Stimulated activated effector memory CD8-positive, alpha-beta T cell treated with anti-CD3 and anti-CD28 coated beads, Interleukin-12 subunit alpha, Interleukin-12 subunit beta, amount 100 ng/mL, for 72 hours (primary cell): ENCODE measurements around the gene NSD1.

Source experiments
- ATAC-seq: fragments of 150-1000 bp; cut with Tn5 transposase; 2 replicates; pipeline ENCODE4 v1.10.0; 2021
- DNase-seq, 2 donors: peaks; one replicate each; pipeline ENCODE4 v3.0.0; 2021 to 2022; ENCODE audit warnings: low spot score in 2 of 2
- H3K27ac Mint-ChIP-seq: one replicate; pipeline ENCODE4 v1.8.0; 2022; ENCODE audit warnings: mild to moderate bottlenecking, mixed read lengths
- H3K36me3 Mint-ChIP-seq: one replicate; pipeline ENCODE4 v1.8.0; 2022; ENCODE audit warnings: mild to moderate bottlenecking, mixed read lengths
- H3K4me1 Mint-ChIP-seq: one replicate; pipeline ENCODE4 v1.8.0; 2022; ENCODE audit warnings: mixed read lengths
- H3K4me3 Mint-ChIP-seq: one replicate; pipeline ENCODE4 v1.8.0; 2022; ENCODE audit warnings: mild to moderate bottlenecking, mixed read lengths
- H3K9me3 Mint-ChIP-seq: one replicate; pipeline ENCODE4 v1.8.0; 2022; ENCODE audit warnings: mixed read lengths

The NSD1 gene

DNA sequence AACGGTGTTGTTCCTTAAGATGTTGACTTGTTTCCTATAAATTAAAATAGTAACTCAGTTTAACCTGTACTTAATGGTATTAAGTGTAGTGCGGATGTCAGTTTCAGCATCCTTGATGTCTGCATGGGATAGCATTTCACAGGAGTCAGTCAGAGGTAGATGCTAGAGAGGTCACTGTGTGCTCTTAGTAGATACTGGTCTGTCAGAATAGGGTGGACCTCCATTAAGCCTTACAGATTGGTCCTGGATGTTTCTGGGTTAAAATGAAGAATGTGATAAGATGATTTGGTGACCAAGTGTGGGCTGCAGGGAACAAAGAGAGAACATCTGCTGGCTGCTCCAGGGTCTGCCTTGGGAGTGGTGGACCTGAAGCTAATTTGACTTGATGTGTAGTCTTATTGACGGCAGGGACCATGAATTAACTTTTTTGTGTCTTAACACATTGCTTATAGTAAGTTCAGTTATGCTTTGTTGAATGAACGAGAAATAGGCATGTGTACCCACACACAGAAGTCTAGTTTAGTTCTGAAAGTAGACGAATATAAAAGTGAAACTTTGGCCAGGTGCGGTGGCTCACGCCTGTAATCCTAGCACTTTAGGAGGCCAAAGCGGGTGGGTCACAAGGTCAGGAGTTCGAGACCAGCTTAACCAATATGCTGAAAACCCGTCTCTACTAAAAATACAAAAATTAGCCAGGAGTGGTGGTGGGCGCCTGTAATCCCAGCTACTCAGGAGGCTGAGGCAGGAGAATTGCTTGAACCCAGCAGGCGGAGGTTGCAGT is 157.4 kb downstream of the NSD1 start:
- ATAC-seq: no peak
- H3K9me3 Mint-ChIP-seq: no peaks in the 10 kb centered on the region
- H3K4me1 Mint-ChIP-seq: peaks cover 11% of the 10 kb centered on the region
- peaks cover 100% of the 10 kb centered on the region for H3K36me3 Mint-ChIP-seq
- no peak overlapping the region for H3K4me3 Mint-ChIP-seq
- no peak overlapping the region for H3K27ac Mint-ChIP-seq
- DNase-seq: no peak

DNA sequence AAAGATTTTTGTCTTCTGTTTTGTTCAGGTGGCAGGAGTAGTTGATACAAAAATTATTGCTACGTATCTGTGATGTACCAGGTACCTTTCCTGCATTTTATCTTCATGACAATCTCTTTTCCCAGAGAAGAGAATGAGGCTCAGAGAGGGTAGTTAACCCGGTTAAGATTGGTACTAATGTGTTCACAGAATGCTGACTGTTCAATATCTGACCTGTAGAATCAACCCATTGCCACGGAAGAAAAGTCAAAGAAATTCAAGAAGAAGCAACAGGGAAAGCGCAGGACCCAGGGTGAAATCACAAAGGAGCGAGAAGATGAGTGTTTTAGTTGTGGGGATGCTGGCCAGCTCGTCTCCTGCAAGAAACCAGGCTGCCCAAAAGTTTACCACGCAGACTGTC is 158.2 kb downstream of the NSD1 start:
- no peaks in the 10 kb centered on the region for H3K9me3 Mint-ChIP-seq
- no peak for DNase-seq
- peaks cover 98% of the 10 kb centered on the region for H3K36me3 Mint-ChIP-seq
- H3K27ac Mint-ChIP-seq: no peak overlapping the region
- no peak overlapping the region for H3K4me3 Mint-ChIP-seq
- no peak for ATAC-seq
- H3K4me1 Mint-ChIP-seq: peaks cover 18% of the 10 kb centered on the region

DNA sequence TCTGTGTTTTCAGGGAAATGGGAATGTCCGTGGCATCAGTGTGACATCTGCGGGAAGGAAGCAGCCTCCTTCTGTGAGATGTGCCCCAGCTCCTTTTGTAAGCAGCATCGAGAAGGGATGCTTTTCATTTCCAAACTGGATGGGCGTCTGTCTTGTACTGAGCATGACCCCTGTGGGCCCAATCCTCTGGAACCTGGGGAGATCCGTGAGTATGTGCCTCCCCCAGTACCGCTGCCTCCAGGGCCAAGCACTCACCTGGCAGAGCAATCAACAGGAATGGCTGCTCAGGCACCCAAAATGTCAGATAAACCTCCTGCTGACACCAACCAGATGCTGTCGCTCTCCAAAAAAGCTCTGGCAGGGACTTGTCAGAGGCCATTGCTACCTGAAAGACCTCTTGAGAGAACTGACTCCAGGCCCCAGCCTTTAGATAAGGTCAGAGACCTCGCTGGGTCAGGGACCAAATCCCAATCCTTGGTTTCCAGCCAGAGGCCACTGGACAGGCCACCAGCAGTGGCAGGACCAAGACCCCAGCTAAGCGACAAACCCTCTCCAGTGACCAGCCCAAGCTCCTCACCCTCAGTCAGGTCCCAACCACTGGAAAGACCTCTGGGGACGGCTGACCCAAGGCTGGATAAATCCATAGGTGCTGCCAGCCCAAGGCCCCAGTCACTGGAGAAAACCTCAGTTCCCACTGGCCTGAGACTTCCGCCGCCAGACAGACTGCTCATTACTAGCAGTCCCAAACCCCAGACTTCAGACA is 160.4 kb downstream of the NSD1 start:
- H3K4me1 Mint-ChIP-seq: peaks cover 29% of the 10 kb centered on the region
- H3K36me3 Mint-ChIP-seq: peaks cover 87% of the 10 kb centered on the region
- peak overlapping the region; percentile 93 for H3K27ac Mint-ChIP-seq

DNA sequence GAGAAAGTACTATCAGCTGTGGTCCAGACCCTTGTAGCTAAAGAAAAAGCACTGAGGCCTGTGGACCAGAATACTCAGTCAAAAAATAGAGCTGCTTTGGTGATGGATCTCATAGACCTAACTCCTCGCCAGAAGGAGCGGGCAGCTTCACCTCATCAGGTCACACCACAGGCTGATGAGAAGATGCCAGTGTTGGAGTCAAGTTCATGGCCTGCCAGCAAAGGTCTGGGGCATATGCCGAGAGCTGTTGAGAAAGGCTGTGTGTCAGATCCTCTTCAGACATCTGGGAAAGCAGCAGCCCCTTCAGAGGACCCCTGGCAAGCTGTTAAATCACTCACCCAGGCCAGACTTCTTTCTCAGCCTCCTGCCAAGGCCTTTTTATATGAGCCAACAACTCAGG is 161.1 kb downstream of the NSD1 start:
- H3K9me3 Mint-ChIP-seq: no peaks in the 10 kb centered on the region
- no peak overlapping the region for H3K4me3 Mint-ChIP-seq
- peaks cover 86% of the 10 kb centered on the region for H3K36me3 Mint-ChIP-seq
- ATAC-seq: no peak
- no peak for DNase-seq
- H3K4me1 Mint-ChIP-seq: peaks cover 35% of the 10 kb centered on the region
- peak overlapping the region; percentile 93 for H3K27ac Mint-ChIP-seq

More for the DNA sequence above, 160.4 kb downstream of the NSD1 start:
- ATAC-seq (no peak), DNase-seq (no peak)
- Mint-ChIP-seq H3K4me3 (no peak overlapping the region), H3K9me3 (no peaks in the 10 kb centered on the region)

DNA sequence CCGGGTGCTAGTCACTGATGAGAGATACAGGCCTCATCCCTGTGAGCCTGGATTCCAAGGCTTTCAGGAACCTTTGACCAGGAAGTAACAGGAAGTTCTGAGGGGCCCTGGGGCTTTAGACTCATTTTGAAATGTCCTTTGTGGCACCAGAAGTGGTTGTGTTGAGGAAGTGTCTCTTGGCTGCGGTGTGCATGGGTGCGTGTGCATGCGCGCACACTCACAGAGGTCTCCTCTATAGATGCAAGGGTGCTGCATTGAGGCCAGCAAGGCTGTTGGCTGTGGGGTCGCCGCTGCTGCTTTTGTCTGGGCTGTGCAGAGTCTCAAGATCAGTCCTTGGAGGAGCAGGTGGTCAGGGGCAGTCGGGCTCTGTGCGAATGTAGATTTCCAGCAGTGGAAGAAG is 162.4 kb downstream of the NSD1 start:
- H3K4me1 Mint-ChIP-seq: peaks cover 48% of the 10 kb centered on the region
- H3K27ac Mint-ChIP-seq: peak overlapping the region; percentile 93
- DNase-seq (no peak), ATAC-seq (peak; percentile 33)
- H3K36me3 Mint-ChIP-seq: peaks cover 84% of the 10 kb centered on the region
- H3K4me3 Mint-ChIP-seq: no peak overlapping the region
- H3K9me3 Mint-ChIP-seq: no peaks in the 10 kb centered on the region

DNA sequence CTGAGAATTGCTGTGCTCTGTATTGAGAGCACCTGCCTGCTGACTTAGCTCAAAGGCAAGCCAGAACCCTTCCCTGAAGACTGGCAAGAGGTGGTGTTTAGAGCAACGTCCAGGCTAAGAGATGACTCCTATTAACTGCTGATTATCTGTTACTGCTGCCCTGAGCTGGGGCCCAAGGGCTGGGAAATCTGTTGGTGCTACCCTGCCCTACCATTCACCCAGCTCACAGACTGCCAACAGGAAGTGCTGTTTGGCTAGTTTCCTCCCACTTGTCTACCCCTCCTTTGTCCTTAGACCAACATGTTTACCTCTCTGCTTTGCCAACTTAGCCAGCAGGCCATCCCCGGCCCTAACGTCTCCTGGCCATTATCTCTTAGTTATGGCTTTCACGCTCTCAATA is 163.0 kb downstream of the NSD1 start:
- no peak for DNase-seq
- ATAC-seq: peak; percentile 27
- Mint-ChIP-seq H3K9me3 (no peaks in the 10 kb centered on the region), H3K36me3 (peaks cover 84% of the 10 kb centered on the region), H3K4me1 (peaks cover 54% of the 10 kb centered on the region), H3K27ac (peak overlapping the region; percentile 93), H3K4me3 (no peak overlapping the region)

DNA sequence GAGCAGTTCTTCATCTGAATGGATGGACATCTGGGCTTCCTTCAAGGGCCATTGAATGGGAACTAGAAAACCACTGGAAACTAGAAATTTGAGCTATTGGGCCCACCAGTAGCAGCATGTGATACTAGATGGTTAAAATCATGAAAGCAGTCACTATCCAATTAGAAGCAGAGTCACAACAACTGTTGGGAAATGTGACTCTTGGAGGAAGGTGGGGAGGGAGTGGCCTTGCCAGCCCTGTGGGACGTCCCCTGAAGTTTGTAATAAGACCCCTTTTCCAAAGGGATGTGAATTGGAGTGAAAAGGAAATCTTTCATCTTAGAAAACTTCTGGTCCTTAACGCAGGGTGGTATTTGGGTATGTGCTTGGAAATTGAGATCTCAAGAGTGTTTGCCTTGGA is 164.3 kb downstream of the NSD1 start:
- no peak for ATAC-seq
- Mint-ChIP-seq H3K9me3 (no peaks in the 10 kb centered on the region), H3K4me3 (no peak overlapping the region), H3K36me3 (peaks cover 84% of the 10 kb centered on the region), H3K4me1 (peaks cover 67% of the 10 kb centered on the region), H3K27ac (peak overlapping the region; percentile 93)
- no peak for DNase-seq

DNA sequence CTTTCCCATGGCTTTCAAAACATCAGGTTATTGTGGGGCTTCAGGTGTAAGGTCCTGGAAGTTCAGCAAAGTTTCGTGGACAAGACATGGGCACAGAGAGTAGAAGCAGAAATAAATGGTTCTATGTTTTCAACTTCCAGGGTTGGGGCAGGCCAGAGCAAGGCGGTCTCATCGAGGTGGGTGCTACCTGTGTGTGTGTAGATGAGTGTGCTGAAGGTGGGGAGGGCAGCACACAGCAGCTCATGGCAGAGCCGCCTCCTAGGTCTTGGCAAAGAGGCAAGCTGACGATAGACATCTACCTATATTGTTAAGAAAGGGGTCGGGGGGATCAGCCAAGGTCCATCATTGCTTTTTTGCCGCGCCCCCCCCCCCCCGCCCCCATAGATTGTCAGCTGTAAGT is 166.1 kb downstream of the NSD1 start:
- Mint-ChIP-seq H3K4me3 (no peak overlapping the region), H3K36me3 (peaks cover 83% of the 10 kb centered on the region), H3K9me3 (no peaks in the 10 kb centered on the region), H3K4me1 (peaks cover 79% of the 10 kb centered on the region), H3K27ac (peak overlapping the region; percentile 93)
- no peak for ATAC-seq
- DNase-seq: no peak

DNA sequence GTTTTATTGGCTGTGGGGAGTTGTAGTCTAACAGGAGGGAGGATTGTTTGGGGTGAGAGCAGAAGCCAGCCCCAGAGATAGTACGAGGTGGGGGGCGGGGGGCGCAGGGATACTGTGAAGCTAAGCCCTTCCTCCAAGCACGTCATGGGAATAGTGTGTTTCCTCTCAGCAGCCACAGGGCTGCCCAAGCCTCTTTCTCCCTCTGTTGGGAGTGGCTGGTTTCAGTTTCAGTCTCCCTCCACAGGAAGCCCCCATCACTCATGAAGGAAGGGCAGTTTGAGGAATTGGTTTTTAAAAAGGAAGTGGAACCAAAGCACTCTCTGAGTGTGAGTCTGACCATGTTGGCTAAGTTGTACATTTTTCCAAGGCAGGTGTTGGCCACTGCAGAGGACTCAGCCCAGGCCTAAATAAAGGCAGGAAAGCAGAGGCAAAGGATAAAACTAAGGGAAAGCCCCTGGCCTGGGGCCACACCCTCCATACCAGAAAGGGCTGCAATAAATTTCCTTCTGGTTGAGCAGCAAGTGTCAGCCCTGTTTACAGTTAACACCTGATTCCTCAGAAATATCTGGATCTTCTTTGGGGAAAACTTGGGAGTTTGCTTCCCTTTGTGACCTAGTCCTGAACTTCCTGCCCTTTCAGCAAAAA is 166.8 kb downstream of the NSD1 start:
- H3K4me3 Mint-ChIP-seq: peak overlapping the region; percentile 90
- peak overlapping the region; percentile 93 for H3K27ac Mint-ChIP-seq
- H3K36me3 Mint-ChIP-seq: peaks cover 83% of the 10 kb centered on the region
- DNase-seq (peak in 1 of 2 donors; percentile 78), ATAC-seq (peak; percentile 47)
- no peaks in the 10 kb centered on the region for H3K9me3 Mint-ChIP-seq
- H3K4me1 Mint-ChIP-seq: peaks cover 82% of the 10 kb centered on the region

DNA sequence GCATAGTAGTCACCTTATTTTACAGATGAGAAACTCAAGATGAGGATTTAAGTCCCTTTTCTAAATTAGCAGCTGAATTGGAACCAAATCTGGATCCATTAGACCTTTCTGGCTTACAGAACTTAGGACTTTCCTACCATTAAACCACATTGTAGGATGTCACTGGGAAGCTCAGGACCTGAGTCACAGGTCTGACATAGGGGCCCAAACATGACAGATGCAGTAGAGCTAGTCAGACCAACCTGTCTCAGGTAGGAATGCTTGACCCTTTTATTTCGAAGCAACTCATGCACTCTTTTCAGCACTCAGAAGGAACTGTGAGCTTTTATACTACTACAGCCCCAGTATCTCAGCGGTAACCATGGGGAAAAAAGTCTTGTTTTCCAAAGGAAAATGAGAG is 167.4 kb downstream of the NSD1 start:
- ATAC-seq: no peak
- DNase-seq: no peak
- peak overlapping the region; percentile 90 for H3K4me3 Mint-ChIP-seq
- H3K4me1 Mint-ChIP-seq: peaks cover 82% of the 10 kb centered on the region
- no peaks in the 10 kb centered on the region for H3K9me3 Mint-ChIP-seq
- peak overlapping the region; percentile 93 for H3K27ac Mint-ChIP-seq
- peaks cover 83% of the 10 kb centered on the region for H3K36me3 Mint-ChIP-seq

DNA sequence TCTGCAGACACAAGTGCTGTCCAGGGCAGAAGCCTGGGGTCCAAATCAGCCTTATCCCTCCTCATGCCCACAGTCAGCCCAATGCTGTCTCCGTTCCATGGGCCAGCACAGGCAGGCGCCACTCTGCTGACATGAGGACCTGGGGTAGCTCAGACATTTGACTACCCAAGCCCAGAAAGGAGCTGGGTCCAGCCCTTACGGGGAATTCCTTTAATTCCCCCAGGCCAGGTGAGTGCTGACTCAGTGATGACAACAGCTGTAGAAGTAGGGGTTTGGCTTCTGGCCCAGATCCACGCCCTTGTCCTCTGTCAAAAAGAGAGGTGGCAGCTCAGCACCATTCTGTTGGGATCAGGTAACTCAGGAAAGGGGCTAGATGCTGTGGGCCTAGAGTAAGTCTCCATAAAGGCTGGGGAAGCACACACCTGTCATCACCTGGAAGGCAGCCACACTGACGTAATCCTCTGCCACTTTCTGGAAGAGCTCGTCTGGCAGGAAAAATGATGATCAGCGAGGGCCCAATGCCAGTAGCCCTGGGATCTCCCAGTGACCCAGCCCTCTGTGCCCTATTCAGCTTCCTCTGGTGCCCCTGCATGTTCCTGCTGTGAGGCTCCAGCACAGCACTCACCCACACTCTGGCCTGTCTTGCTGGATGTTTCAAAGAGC is 168.1 kb downstream of the NSD1 start:
- H3K4me1 Mint-ChIP-seq: peaks cover 78% of the 10 kb centered on the region
- no peak for ATAC-seq

DNA sequence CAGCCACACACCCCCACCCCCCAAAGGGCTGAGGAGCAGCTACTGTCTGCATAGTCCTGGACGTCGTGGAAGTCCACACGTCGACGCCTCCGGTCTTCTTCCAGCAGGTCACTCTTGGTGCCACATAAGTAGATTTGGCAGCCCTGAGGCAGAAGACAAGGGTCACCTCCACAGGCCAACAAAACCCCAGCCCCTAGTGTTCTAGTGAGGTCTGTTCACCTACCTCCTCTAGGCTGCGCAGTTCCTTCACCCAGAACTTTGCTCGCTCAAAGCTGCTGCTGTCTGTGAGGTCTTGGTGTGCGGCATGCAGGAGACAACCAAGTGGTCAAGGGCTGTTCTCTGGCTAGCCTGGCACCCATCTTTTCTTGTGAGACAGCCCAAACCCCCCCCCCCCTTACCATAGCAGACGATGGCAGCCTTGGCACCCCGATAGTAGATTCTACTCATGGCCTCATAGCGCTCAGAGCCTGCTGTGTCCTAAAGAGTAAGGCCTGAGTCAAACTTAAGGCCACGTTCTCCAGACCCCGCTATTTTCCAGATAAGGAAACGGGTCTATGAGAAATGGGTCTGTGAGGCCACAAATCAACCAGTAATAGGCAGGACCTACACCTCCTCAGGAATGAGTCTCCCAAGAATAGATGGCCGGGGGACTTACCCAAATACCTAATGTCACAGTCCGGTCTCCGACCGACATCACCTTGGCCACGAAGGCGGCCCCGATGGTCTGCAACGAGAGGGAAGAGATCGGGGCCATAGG is 169.0 kb downstream of the NSD1 start:
- ATAC-seq (no peak), DNase-seq (no peak)
- Mint-ChIP-seq H3K4me1 (peaks cover 73% of the 10 kb centered on the region), H3K36me3 (peaks cover 85% of the 10 kb centered on the region), H3K9me3 (no peaks in the 10 kb centered on the region), H3K4me3 (peak overlapping the region; percentile 90), H3K27ac (peak overlapping the region; percentile 86)

More for the DNA sequence above, 168.1 kb downstream of the NSD1 start:
- no peak for DNase-seq
- H3K4me3 Mint-ChIP-seq: peak overlapping the region; percentile 90
- peak overlapping the region; percentile 86 for H3K27ac Mint-ChIP-seq
- H3K9me3 Mint-ChIP-seq: no peaks in the 10 kb centered on the region
- peaks cover 84% of the 10 kb centered on the region for H3K36me3 Mint-ChIP-seq

DNA sequence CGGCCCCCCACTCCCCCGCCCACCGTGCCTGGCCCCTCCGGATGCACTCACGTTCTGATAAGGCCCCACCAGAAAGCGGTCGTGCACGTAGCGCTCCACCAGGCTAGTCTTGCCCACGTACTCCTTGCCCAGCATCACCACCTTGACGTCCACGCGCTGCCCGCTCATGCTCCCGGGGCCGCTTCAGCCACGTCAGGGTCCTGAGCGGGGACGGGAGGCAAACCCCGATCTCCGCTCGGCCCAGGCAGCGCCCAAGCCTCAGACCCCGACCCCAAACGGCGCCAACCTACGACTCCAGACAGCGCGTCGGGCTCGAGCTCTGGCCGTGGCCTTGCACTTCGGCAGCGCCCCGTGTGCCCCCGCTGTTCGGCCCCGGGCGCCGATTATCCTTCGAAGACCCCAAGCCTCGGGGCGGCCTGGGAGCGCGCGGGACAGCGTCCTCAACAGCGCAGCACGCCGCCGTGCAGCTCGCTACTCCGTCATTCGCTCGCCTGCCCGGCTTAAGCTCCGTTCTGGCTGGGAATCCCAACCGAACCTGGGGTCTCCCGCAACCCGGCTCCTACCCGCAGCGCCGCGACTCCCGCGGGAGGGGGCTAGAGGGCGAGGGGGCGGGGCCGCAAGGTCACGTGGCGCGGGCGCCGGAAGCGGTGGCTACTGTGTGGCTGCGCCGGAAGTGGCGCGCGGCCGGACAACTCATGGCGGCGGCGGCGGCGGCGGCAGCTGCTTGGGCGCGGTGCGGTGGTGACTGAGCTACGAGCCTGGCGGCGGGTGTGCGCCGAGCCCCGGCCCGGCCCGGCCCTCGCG is 169.8 kb downstream of the NSD1 start, which contains the start of the genes PRELID1 and RAB24:
PRELID1 (plus strand) TSS at position 679 of the 804 bp plus-strand sequence. CDS start 187 bp downstream, outside the sequence.
RAB24 (minus strand) TSS at position 599 of the 804 bp plus-strand sequence; CDS start at position 168, 431 bp downstream.
- Mint-ChIP-seq H3K27ac (peak within 1 kb of the TSS; percentile 86), H3K9me3 (no peaks in the 10 kb centered on the region), H3K36me3 (peaks cover 80% of the 10 kb centered on the region)

More for the DNA sequence above, 169.8 kb downstream of the NSD1 start, which contains the start of the genes PRELID1 and RAB24:
- ATAC-seq (peak; percentile 87), DNase-seq (peak; percentile 91 to 97)
- Mint-ChIP-seq H3K4me3 (peak within 1 kb of the TSS; percentile 90), H3K4me1 (peaks cover 73% of the 10 kb centered on the region)
